Measurements from ENCODE around the gene SALL4. TPM values are rescaled to one million over a fixed set of nuclear protein-coding genes. Genes with fewer than 3 reads are reported as not detected.
A peak's percentile ranks its signal among the peaks of the same experiment; 100 is the strongest.

SALL4 gene
- total RNA-seq, 1 donor from 2014 or later: 91.1 TPM

DNA sequence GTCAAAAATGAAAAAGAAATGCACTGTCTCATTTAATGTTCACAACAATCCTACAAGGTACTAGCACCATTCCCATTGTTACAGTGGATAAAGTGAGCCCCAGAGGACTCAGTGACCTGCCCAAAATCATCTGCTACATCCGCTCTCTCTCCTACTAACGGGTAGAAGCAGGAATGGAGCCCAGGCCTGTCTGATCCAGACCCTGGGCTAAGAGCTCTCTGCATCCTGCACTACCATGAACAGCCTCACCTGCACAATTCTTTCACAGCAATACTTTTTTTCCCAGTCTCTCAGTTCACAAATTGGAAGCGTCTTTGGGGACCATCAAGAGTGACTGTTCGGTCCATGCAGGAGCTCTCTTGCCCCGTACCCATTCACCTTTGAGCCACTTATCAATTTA lies 65.4 kb downstream of the SALL4 start:
- no peak overlapping the region for H3K27ac Mint-ChIP-seq (ENCODE audit: unreplicated experiment)
- H3K27me3 Mint-ChIP-seq (ENCODE audit: low read depth): no peaks in the 10 kb centered on the region
- no peak overlapping the region for H3K4me3 Mint-ChIP-seq
- H3K4me1 Mint-ChIP-seq: peaks cover 20% of the 10 kb centered on the region
- no peak for DNase-seq (ENCODE audit: low read depth, low spot score)
- TF ChIP-seq, protein P1, sequence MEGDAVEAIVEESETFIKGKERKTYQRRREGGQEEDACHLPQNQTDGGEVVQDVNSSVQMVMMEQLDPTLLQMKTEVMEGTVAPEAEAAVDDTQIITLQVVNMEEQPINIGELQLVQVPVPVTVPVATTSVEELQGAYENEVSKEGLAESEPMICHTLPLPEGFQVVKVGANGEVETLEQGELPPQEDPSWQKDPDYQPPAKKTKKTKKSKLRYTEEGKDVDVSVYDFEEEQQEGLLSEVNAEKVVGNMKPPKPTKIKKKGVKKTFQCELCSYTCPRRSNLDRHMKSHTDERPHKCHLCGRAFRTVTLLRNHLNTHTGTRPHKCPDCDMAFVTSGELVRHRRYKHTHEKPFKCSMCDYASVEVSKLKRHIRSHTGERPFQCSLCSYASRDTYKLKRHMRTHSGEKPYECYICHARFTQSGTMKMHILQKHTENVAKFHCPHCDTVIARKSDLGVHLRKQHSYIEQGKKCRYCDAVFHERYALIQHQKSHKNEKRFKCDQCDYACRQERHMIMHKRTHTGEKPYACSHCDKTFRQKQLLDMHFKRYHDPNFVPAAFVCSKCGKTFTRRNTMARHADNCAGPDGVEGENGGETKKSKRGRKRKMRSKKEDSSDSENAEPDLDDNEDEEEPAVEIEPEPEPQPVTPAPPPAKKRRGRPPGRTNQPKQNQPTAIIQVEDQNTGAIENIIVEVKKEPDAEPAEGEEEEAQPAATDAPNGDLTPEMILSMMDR (conservative IDR thresholded peaks at IDR 0.05): no peak
- H3K36me3 Mint-ChIP-seq (ENCODE audit: low read depth): peaks cover 3% of the 10 kb centered on the region
- no peaks in the 10 kb centered on the region for H3K9me3 Mint-ChIP-seq

DNA sequence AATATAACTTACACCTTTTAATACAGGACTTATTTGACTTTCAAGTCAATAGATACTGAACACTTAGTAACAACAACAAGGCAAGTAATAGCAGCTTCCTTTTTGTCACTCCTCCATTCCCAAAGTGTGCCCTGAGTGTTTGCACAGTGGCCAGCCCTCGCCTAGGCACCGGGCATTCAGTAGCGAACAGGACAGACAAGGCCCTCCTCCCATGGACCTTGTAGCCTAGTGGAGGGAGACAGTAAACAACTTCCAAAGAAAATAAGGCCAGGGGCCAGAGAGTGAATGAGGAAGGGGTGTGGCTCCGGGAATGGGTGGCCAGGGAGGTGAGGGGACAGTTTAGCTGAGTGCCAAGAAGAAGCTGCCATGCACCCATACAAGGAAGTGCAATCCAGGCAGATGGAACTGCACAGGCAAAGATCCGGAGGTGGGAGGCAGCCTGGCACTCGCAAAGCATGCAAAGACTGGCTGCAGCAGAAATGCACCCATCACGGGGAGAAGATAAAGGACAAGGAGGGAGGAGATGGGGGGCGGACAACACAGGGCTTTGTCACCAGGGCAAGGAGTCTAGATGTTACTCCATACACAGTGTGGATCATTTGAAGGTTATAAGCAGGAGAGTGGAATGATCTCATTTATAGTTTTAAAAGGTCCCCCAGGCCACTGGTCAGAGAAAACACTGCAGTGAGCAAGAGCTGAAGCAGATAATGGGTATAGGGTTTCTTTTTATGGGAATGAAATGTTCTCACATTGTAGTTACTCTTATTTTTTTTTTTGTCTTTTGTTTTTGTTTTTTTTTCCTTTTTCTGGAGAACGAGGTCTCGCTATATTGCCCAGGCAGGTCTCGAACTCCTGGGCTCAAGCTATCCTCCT lies 66.4 kb downstream of the SALL4 start:
- peaks cover 20% of the 10 kb centered on the region for H3K4me1 Mint-ChIP-seq
- peak overlapping the region; percentile 46 for H3K27ac Mint-ChIP-seq (ENCODE audit: unreplicated experiment)
- H3K4me3 Mint-ChIP-seq: no peak overlapping the region

DNA sequence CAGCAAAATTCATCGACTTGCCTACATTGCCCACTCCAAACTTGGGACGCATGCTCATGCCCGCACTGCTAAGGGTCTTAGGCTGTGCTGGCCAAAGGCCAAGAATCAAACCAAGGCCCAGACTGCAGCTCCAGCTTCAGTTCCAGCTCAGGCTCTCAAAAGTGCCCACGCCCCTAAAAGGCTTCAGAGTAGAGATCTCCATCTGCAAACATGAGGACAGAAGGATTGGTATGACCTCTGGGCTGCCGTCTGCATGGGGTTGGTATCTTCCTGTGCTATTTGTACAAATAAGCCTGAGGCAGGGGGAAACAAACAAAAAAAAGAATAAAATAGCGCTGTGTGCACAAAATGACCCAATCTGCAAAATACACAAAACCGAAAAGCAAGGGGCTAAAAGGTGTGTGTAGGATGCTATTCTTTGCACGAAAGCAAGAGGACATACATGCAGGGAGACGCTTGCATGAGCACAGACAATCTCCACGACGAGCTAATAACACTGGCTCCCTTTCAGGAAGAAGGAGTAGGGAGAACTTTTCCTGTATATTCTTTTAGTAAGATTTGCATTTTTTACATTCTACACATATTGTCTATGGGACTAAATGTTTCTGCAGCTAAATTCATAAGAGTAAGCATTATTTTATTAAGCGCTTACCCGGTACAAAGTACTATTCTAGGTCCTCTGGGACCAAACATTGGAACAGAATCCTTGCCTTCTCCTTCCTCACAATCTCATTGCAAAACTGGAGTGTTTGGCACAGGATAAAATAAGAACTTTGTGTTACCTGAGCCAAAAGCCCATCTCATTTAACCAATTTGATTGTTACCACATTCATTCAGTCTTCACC lies 67.2 kb downstream of the SALL4 start:
- DNase-seq (ENCODE audit: low read depth, low spot score): no peak
- H3K27ac Mint-ChIP-seq (ENCODE audit: unreplicated experiment): no peak overlapping the region
- peaks cover 20% of the 10 kb centered on the region for H3K4me1 Mint-ChIP-seq
- no peak overlapping the region for H3K4me3 Mint-ChIP-seq
- H3K9me3 Mint-ChIP-seq: no peaks in the 10 kb centered on the region
- no peaks in the 10 kb centered on the region for H3K27me3 Mint-ChIP-seq (ENCODE audit: low read depth)
- TF ChIP-seq, protein P1 (conservative IDR thresholded peaks at IDR 0.05): no peak
- H3K36me3 Mint-ChIP-seq (ENCODE audit: low read depth): peaks cover 3% of the 10 kb centered on the region

More for the DNA sequence above, 66.4 kb downstream of the SALL4 start:
- TF ChIP-seq, protein P1 (conservative IDR thresholded peaks at IDR 0.05): no peak
- Mint-ChIP-seq H3K36me3 (ENCODE audit: low read depth) (peaks cover 3% of the 10 kb centered on the region), H3K9me3 (no peaks in the 10 kb centered on the region), H3K27me3 (ENCODE audit: low read depth) (no peaks in the 10 kb centered on the region)
- DNase-seq (ENCODE audit: low read depth, low spot score): no peak

DNA sequence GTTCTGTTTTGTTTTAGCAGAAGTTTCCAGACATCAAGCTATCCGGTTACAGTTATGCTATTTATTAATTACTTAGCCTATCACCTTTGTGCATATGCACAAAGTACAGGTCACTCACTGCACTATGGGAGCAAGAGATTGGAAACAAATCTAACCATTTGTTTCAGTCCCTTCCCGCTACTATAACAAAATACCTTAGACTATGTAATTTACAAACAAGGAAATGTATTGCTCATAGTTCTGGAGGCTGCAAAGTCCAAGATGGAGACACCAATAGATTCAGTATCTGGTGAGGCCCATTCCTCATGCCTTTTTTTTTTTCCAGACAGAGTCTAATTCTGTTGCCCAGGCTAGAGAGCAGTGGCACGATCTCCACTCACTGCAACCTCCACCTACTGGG lies 69.3 kb downstream of the SALL4 start:
- DNase-seq (ENCODE audit: low read depth, low spot score): no peak
- Mint-ChIP-seq H3K9me3 (no peaks in the 10 kb centered on the region), H3K4me3 (no peak overlapping the region), H3K27ac (ENCODE audit: unreplicated experiment) (no peak overlapping the region), H3K4me1 (peaks cover 17% of the 10 kb centered on the region), H3K27me3 (ENCODE audit: low read depth) (no peaks in the 10 kb centered on the region), H3K36me3 (ENCODE audit: low read depth) (peaks cover 3% of the 10 kb centered on the region)
- TF ChIP-seq, protein P1 (conservative IDR thresholded peaks at IDR 0.05): no peak

Other genes with a start within 250 kb of the SALL4 start
- gene ATP9A, start 34.1 kb downstream of the SALL4 start, total RNA-seq: 38.9 and 39.0 TPM in 2 replicates

Data from neural crest cell (in vitro differentiated cells).